ENCODE results near the gene LUM. TPM values are rescaled to one million over a fixed set of nuclear protein-coding genes. Genes with fewer than 3 reads are reported as not detected.

LUM gene
- polyA plus RNA-seq, 1 of the 3 experiments (the other 2 are of a cell fraction), result 30.6 TPM

GRCh38 chr12:91138337-91138920 is 27.1 kb upstream of the LUM start:
- Histone ChIP-seq H3K4me2 (peak overlapping the region; percentile 42; the same call in 1 of the 2 replicates), H3K9me2 (no peaks in the 10 kb centered on the region), H3K27me3 (ENCODE audit: insufficient read depth) (no peaks in the 10 kb centered on the region), H3K36me3 (replicated peaks in 1 of 2; ENCODE audit: control insufficient read depth in 1 of 2, insufficient read depth in 2 of 2, low read length in 1 of 2) (no peaks in the 10 kb centered on the region), H3F3A (replicated peaks; ENCODE audit: insufficient read depth) (peaks cover 15% of the 10 kb centered on the region), H4K20me1 (ENCODE audit: insufficient read depth) (no peaks in the 10 kb centered on the region), H3K9ac (no peak overlapping the region), H3K79me2 (ENCODE audit: insufficient read depth) (no peaks in the 10 kb centered on the region), H3K27ac (ENCODE audit: low read depth in 2 of 2, low read length in 1 of 2) (peak overlapping the region; percentile 81 to 88), H3K4me1 (ENCODE audit: control insufficient read depth in 1 of 2, insufficient read depth in 2 of 2, low read depth in 1 of 2, low read length in 1 of 2) (peaks cover 11 to 32% of the 10 kb centered on the region in 2 experiments), H3K9me3 (no peaks in the 10 kb centered on the region), H3K4me3 (ENCODE audit: low read depth in 2 of 2, low read length in 1 of 2) (no peak overlapping the region), H2AFZ (ENCODE audit: low read depth) (peak overlapping the region; percentile 77)
- peak; percentile 12 for DNase-seq
- ChIA-PET POLR2A (no interaction called here), CTCF (interaction anchor here (0.8 to 2.4 kb wide), 6 partner anchors 26 to 188 kb away, joined by 3 to 6 read pairs (median 4); no protein-coding TSS in a partner anchor)
- 19% methylated on average over 1 of the region's 1 CpG for WGBS (ENCODE audit: low lambda C conversion rate)
- TF ChIP-seq CHD2 (IDR thresholded peaks at IDR 0.05; ENCODE audit: low read length, partially characterized antibody) (peak; percentile 61), TCF12 (IDR thresholded peaks at IDR 0.05) (peak; percentile 31; the same call in 1 of the 2 replicates), MXI1 (IDR thresholded peaks at IDR 0.05; ENCODE audit: low read depth, low read length) (no peak), EP300 (IDR thresholded peaks at IDR 0.05; ENCODE audit: borderline replicate concordance in 1 of 2, low read depth in 1 of 2, low read length in 1 of 2) (peak in 1 of 2 experiments; percentile 70; a peak in 2 of 4 replicates), EZH2phosphoT487 (IDR thresholded peaks at IDR 0.05; ENCODE audit: borderline replicate concordance, low read depth) (no peak), USF2 (IDR thresholded peaks at IDR 0.05; ENCODE audit: borderline replicate concordance, low read depth, low read length) (no peak), FOSL2 (IDR thresholded peaks at IDR 0.05; ENCODE audit: borderline replicate concordance, low read depth) (no peak), USF1 (IDR thresholded peaks at IDR 0.05; ENCODE audit: borderline replicate concordance, low read depth) (no peak), REST (IDR thresholded peaks at IDR 0.05; ENCODE audit: low read depth, low read length) (no peak), TAF1 (IDR thresholded peaks at IDR 0.05; ENCODE audit: borderline replicate concordance, low read depth, low read length) (no peak), SIN3A (IDR thresholded peaks at IDR 0.05; ENCODE audit: borderline replicate concordance, low read depth, low read length) (no peak)
- TF ChIP-seq, protein P1, sequence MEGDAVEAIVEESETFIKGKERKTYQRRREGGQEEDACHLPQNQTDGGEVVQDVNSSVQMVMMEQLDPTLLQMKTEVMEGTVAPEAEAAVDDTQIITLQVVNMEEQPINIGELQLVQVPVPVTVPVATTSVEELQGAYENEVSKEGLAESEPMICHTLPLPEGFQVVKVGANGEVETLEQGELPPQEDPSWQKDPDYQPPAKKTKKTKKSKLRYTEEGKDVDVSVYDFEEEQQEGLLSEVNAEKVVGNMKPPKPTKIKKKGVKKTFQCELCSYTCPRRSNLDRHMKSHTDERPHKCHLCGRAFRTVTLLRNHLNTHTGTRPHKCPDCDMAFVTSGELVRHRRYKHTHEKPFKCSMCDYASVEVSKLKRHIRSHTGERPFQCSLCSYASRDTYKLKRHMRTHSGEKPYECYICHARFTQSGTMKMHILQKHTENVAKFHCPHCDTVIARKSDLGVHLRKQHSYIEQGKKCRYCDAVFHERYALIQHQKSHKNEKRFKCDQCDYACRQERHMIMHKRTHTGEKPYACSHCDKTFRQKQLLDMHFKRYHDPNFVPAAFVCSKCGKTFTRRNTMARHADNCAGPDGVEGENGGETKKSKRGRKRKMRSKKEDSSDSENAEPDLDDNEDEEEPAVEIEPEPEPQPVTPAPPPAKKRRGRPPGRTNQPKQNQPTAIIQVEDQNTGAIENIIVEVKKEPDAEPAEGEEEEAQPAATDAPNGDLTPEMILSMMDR (IDR thresholded peaks at IDR 0.05), result no peak
